IPS DF 6.9 (cell line): ENCODE data around the gene ITGA11.

Experiments used
- DNase-seq: peaks from one replicate; pipeline ENCODE4 v3.0.0-alpha.2; 2013; ENCODE audit warnings: low read depth, low spot score
- H3K27ac ChIP-seq: one replicate; pipeline ENCODE4 v1.5.1; 2013; ENCODE audit warnings: low read length, control low read depth
- H3K27me3 ChIP-seq: 2 replicates; pipeline ENCODE4 v1.6.1; 2013; ENCODE audit warnings: mild to moderate bottlenecking, low read length; ENCODE audit not compliant: control insufficient read depth, insufficient read depth
- H3K36me3 ChIP-seq: 2 replicates; pipeline ENCODE4 v1.6.1; 2013; ENCODE audit warnings: low read length; ENCODE audit not compliant: control insufficient read depth, insufficient read depth
- H3K4me1 ChIP-seq: 2 replicates; pipeline ENCODE4 v1.6.1; 2013; ENCODE audit warnings: low read length; ENCODE audit not compliant: control insufficient read depth, insufficient read depth
- H3K4me3 ChIP-seq: 2 replicates; pipeline ENCODE4 v1.5.1; 2013; ENCODE audit warnings: mild to moderate bottlenecking, low read length
- H3K9me3 ChIP-seq: 2 replicates; pipeline ENCODE4 v1.6.1; 2013; ENCODE audit warnings: low read length, inconsistent platforms; ENCODE audit not compliant: control insufficient read depth, insufficient read depth
- WGBS: extraction: QIAGEN DNeasy Blood & Tissue Kit; methylation state at CpG from one replicate; pipeline ENCODE4 v1.1.7; 2013; ENCODE audit warnings: mixed read lengths, missing lambda C conversion rate; ENCODE audit not compliant: insufficient read length, insufficient coverage; 5-methylcytosine and 5-hydroxymethylcytosine counted together

Gene ITGA11

GRCh38 chr15:68364028-68364659 is 67.8 kb downstream of the ITGA11 start:
- Histone ChIP-seq H3K9me3 (no peaks in the 10 kb centered on the region), H3K27me3 (no peaks in the 10 kb centered on the region), H3K4me1 (no peaks in the 10 kb centered on the region), H3K36me3 (no peaks in the 10 kb centered on the region), H3K4me3 (no peak overlapping the region), H3K27ac (no peak overlapping the region)
- no CpG with 5 or more reads among the region's 7 CpGs for WGBS
- DNase-seq = no peak

- WGBS = no CpG with 5 or more reads among the region's 2 CpGs
- no peaks in the 10 kb centered on the region for H3K9me3 ChIP-seq
- H3K36me3 ChIP-seq = no peaks in the 10 kb centered on the region
- no peaks in the 10 kb centered on the region for H3K27me3 ChIP-seq
- no peaks in the 10 kb centered on the region for H3K4me1 ChIP-seq
- no peak for DNase-seq
- H3K27ac ChIP-seq = no peak overlapping the region
- H3K4me3 ChIP-seq = no peak overlapping the region
Observed at GRCh38 chr15:68363353-68363752, 68.6 kb downstream of the ITGA11 start.

- DNase-seq = no peak
- Histone ChIP-seq H3K4me1 (no peaks in the 10 kb centered on the region), H3K4me3 (no peak overlapping the region), H3K9me3 (no peaks in the 10 kb centered on the region), H3K27me3 (no peaks in the 10 kb centered on the region), H3K27ac (no peak overlapping the region), H3K36me3 (no peaks in the 10 kb centered on the region)
- WGBS = 100% methylated on average over 1 of the region's 1 CpG
Observed at GRCh38 chr15:68362537-68363126, 69.3 kb downstream of the ITGA11 start.

GRCh38 chr15:68360721-68361120 is 71.2 kb downstream of the ITGA11 start:
- H3K27ac ChIP-seq = no peak overlapping the region
- H3K9me3 ChIP-seq = no peaks in the 10 kb centered on the region
- WGBS = no CpG with 5 or more reads among the region's 8 CpGs
- no peak for DNase-seq
- no peak overlapping the region for H3K4me3 ChIP-seq
- no peaks in the 10 kb centered on the region for H3K36me3 ChIP-seq
- no peaks in the 10 kb centered on the region for H3K4me1 ChIP-seq
- H3K27me3 ChIP-seq = no peaks in the 10 kb centered on the region

- Histone ChIP-seq H3K36me3 (no peaks in the 10 kb centered on the region), H3K27ac (no peak overlapping the region), H3K4me1 (no peaks in the 10 kb centered on the region), H3K9me3 (no peaks in the 10 kb centered on the region), H3K27me3 (no peaks in the 10 kb centered on the region), H3K4me3 (no peak overlapping the region)
- WGBS = no CpG with 5 or more reads among the region's 6 CpGs
- DNase-seq = no peak
Observed at GRCh38 chr15:68356778-68357177, 75.2 kb downstream of the ITGA11 start.

- Histone ChIP-seq H3K4me3 (no peak overlapping the region), H3K9me3 (no peaks in the 10 kb centered on the region), H3K27me3 (no peaks in the 10 kb centered on the region), H3K4me1 (no peaks in the 10 kb centered on the region), H3K36me3 (no peaks in the 10 kb centered on the region), H3K27ac (no peak overlapping the region)
- WGBS = no CpG with 5 or more reads among the region's 4 CpGs
- no peak for DNase-seq
Observed at GRCh38 chr15:68354923-68355322, 77.0 kb downstream of the ITGA11 start.

GRCh38 chr15:68354268-68354667 is 77.7 kb downstream of the ITGA11 start:
- no CpG with 5 or more reads among the region's 2 CpGs for WGBS
- no peak overlapping the region for H3K4me3 ChIP-seq
- H3K27me3 ChIP-seq = no peaks in the 10 kb centered on the region
- no peaks in the 10 kb centered on the region for H3K36me3 ChIP-seq
- H3K4me1 ChIP-seq = no peaks in the 10 kb centered on the region
- DNase-seq = no peak
- no peaks in the 10 kb centered on the region for H3K9me3 ChIP-seq
- no peak overlapping the region for H3K27ac ChIP-seq

GRCh38 chr15:68353421-68354135 is 78.4 kb downstream of the ITGA11 start:
- H3K4me3 ChIP-seq = no peak overlapping the region
- no CpG with 5 or more reads among the region's 7 CpGs for WGBS
- no peaks in the 10 kb centered on the region for H3K9me3 ChIP-seq
- H3K27ac ChIP-seq = no peak overlapping the region
- H3K27me3 ChIP-seq = no peaks in the 10 kb centered on the region
- DNase-seq = no peak
- H3K36me3 ChIP-seq = no peaks in the 10 kb centered on the region
- no peaks in the 10 kb centered on the region for H3K4me1 ChIP-seq

GRCh38 chr15:68352401-68353062 is 79.4 kb downstream of the ITGA11 start:
- WGBS = no CpG with 5 or more reads among the region's 10 CpGs
- DNase-seq = no peak
- no peak overlapping the region for H3K4me3 ChIP-seq
- no peaks in the 10 kb centered on the region for H3K9me3 ChIP-seq
- no peaks in the 10 kb centered on the region for H3K27me3 ChIP-seq
- H3K36me3 ChIP-seq = no peaks in the 10 kb centered on the region
- no peak overlapping the region for H3K27ac ChIP-seq
- no peaks in the 10 kb centered on the region for H3K4me1 ChIP-seq

- WGBS = no CpG with 5 or more reads among the region's 6 CpGs
- H3K27me3 ChIP-seq = no peaks in the 10 kb centered on the region
- no peak for DNase-seq
- no peaks in the 10 kb centered on the region for H3K36me3 ChIP-seq
- H3K27ac ChIP-seq = no peak overlapping the region
- no peak overlapping the region for H3K4me3 ChIP-seq
- H3K9me3 ChIP-seq = no peaks in the 10 kb centered on the region
- no peaks in the 10 kb centered on the region for H3K4me1 ChIP-seq
Observed at GRCh38 chr15:68349151-68349550, 82.8 kb downstream of the ITGA11 start.
